HepG2 (cell line): ENCODE measurements around the gene RUNX3. TPM values are rescaled to one million over a fixed set of nuclear protein-coding genes. Genes with fewer than 3 reads are reported as not detected.

Experiments
- ELF3 ChIP-seq: IDR thresholded peaks from 2 replicates; pipeline ENCODE4 v1.6.1; 2016; ENCODE audit warnings: missing genetic modification reagents, missing compliant biosample characterization
- GTF2F1 ChIP-seq: fragments of 150-350 bp; IDR thresholded peaks from 2 replicates; pipeline ENCODE4 v1.6.1; 2014; ENCODE audit warnings: low read length
- KLF9 ChIP-seq: IDR thresholded peaks from 2 replicates; pipeline ENCODE4 v1.6.1; 2016; ENCODE audit warnings: low read depth
- KMT2A ChIP-seq: sonication (generic); formaldehyde crosslinking; IDR thresholded peaks from 2 replicates; pipeline ENCODE4 v1.4.0; 2020; ENCODE audit warnings: missing genetic modification reagents
- MIER2 ChIP-seq: IDR thresholded peaks from 2 replicates; pipeline ENCODE4 v1.6.1; 2016; ENCODE audit warnings: missing biosample characterization, missing genetic modification reagents
- PCBP1 ChIP-seq: fragments of 200-400 bp; formaldehyde crosslinking; IDR thresholded peaks from 2 replicates; pipeline ENCODE4 v1.6.1; 2017; ENCODE audit warnings: mild to moderate bottlenecking, low read depth, low read length, borderline replicate concordance
- SMAD1 ChIP-seq: sonication (generic); formaldehyde crosslinking; IDR thresholded peaks from 2 replicates; pipeline ENCODE4 v1.4.0; 2020; ENCODE audit warnings: missing genetic modification reagents, low read depth, mild to moderate bottlenecking, borderline replicate concordance
- SP1 ChIP-seq, 2 experiments: fragments of 450-650 bp in 1 of 2; sonication (generic) in 1 of 2; formaldehyde crosslinking in 1 of 2; IDR thresholded peaks; 2 replicates each; pipeline versions ENCODE4 v1.4.0 to v1.6.1; 2016 to 2020; ENCODE audit warnings: missing genetic modification reagents in 1 of 2
- THAP11 ChIP-seq: IDR thresholded peaks from 2 replicates; pipeline ENCODE4 v1.6.1; 2016; ENCODE audit warnings: missing biosample characterization, missing genetic modification reagents
- ZNF232 ChIP-seq: sonication (generic); formaldehyde crosslinking; IDR thresholded peaks from 2 replicates; pipeline ENCODE4 v1.4.0; 2020; ENCODE audit warnings: missing genetic modification reagents, borderline replicate concordance
- ZNF235 ChIP-seq: sonication (generic); formaldehyde crosslinking; IDR thresholded peaks from 2 replicates; pipeline ENCODE4 v1.8.1; 2023; ENCODE audit warnings: mild to moderate bottlenecking, missing genetic modification reagents, borderline replicate concordance
- ZNF260 ChIP-seq: sonication (generic); formaldehyde crosslinking; IDR thresholded peaks from 2 replicates; pipeline ENCODE4 v1.4.0; 2020; ENCODE audit warnings: missing genetic modification reagents, low read depth, mild to moderate bottlenecking, borderline replicate concordance
- ZNF34 ChIP-seq: sonication (generic); formaldehyde crosslinking; IDR thresholded peaks from 2 replicates; pipeline ENCODE4 v1.4.0; 2020; ENCODE audit warnings: mild to moderate bottlenecking, missing genetic modification reagents, borderline replicate concordance
- ZNF768 ChIP-seq: sonication (generic); formaldehyde crosslinking; IDR thresholded peaks from 2 replicates; pipeline ENCODE4 v1.4.0; 2020; ENCODE audit warnings: missing genetic modification reagents
- ZNF773 ChIP-seq: sonication (generic); formaldehyde crosslinking; IDR thresholded peaks from 2 replicates; pipeline ENCODE4 v1.4.0; 2020; ENCODE audit warnings: missing genetic modification reagents, borderline replicate concordance
- ZNF850 ChIP-seq: sonication (generic); formaldehyde crosslinking; conservative IDR thresholded peaks from 2 replicates; pipeline ENCODE4 v1.9.0; 2021; ENCODE audit warnings: mild to moderate bottlenecking, missing genetic modification reagents
- ZNF883 ChIP-seq: sonication (generic); formaldehyde crosslinking; IDR thresholded peaks from 2 replicates; pipeline ENCODE4 v1.5.1; 2020; ENCODE audit warnings: mild to moderate bottlenecking, missing genetic modification reagents; ENCODE audit errors: not compliant biosample characterization
- polyA plus RNA-seq, 8 experiments: library from polyadenylated mRNA; depleted of rRNA in 3 of 8; stranded (reverse) in 7 of 8; unstranded in 1 of 8; fragments of >200 nt; fragmentation: Illumina TruSeq in 4 of 8; extraction: Trizol in 4 of 8; gene quantifications; 2 replicates each; pipeline versions ENCODE4 v1.2.1 to v1.2.3, GENCODE V29; 2011 to 2016; ENCODE audit warnings: low read depth in 4 of 8, missing spikeins in 1 of 8, mixed read lengths in 1 of 8; ENCODE audit not compliant: insufficient read depth in 1 of 8
- total RNA-seq, 5 experiments: library from RNA; depleted of rRNA; stranded (reverse); fragments of >200 nt; fragmentation: Illumina TruSeq; extraction: Trizol; gene quantifications; 2 replicates each; pipeline ENCODE4 v1.2.3, GENCODE V29; 2016; ENCODE audit warnings: low read depth in 1 of 5
- TF ChIP-seq, protein P1 (sequence below): IDR thresholded peaks from 2 replicates; pipeline ENCODE4 v1.6.1; 2016; ENCODE audit warnings: low read depth, missing genetic modification reagents, missing compliant biosample characterization
- TF ChIP-seq, protein P2 (sequence below): IDR thresholded peaks from 2 replicates; pipeline ENCODE4 v1.6.1; 2012; ENCODE audit warnings: inconsistent platforms
- TF ChIP-seq, protein P3 (sequence below): sonication (generic); formaldehyde crosslinking; IDR thresholded peaks from 2 replicates; pipeline ENCODE4 v1.5.0; 2020; ENCODE audit warnings: mild to moderate bottlenecking, missing genetic modification reagents
- TF ChIP-seq, protein P4 (sequence below): sonication (generic); formaldehyde crosslinking; IDR thresholded peaks from 2 replicates; pipeline ENCODE4 v1.4.0; 2020; ENCODE audit warnings: missing genetic modification reagents, borderline replicate concordance

The RUNX3 gene
- total and polyA plus RNA-seq, 2 of the 13 experiments (the other 11 are each of a cell fraction or from before 2014, with no cell fraction given): 0.04 to 0.22 TPM

GRCh38 chr1:24909388-24909898 lies 20.6 kb downstream of the RUNX3 start (continued):
- TF ChIP-seq, protein P1, sequence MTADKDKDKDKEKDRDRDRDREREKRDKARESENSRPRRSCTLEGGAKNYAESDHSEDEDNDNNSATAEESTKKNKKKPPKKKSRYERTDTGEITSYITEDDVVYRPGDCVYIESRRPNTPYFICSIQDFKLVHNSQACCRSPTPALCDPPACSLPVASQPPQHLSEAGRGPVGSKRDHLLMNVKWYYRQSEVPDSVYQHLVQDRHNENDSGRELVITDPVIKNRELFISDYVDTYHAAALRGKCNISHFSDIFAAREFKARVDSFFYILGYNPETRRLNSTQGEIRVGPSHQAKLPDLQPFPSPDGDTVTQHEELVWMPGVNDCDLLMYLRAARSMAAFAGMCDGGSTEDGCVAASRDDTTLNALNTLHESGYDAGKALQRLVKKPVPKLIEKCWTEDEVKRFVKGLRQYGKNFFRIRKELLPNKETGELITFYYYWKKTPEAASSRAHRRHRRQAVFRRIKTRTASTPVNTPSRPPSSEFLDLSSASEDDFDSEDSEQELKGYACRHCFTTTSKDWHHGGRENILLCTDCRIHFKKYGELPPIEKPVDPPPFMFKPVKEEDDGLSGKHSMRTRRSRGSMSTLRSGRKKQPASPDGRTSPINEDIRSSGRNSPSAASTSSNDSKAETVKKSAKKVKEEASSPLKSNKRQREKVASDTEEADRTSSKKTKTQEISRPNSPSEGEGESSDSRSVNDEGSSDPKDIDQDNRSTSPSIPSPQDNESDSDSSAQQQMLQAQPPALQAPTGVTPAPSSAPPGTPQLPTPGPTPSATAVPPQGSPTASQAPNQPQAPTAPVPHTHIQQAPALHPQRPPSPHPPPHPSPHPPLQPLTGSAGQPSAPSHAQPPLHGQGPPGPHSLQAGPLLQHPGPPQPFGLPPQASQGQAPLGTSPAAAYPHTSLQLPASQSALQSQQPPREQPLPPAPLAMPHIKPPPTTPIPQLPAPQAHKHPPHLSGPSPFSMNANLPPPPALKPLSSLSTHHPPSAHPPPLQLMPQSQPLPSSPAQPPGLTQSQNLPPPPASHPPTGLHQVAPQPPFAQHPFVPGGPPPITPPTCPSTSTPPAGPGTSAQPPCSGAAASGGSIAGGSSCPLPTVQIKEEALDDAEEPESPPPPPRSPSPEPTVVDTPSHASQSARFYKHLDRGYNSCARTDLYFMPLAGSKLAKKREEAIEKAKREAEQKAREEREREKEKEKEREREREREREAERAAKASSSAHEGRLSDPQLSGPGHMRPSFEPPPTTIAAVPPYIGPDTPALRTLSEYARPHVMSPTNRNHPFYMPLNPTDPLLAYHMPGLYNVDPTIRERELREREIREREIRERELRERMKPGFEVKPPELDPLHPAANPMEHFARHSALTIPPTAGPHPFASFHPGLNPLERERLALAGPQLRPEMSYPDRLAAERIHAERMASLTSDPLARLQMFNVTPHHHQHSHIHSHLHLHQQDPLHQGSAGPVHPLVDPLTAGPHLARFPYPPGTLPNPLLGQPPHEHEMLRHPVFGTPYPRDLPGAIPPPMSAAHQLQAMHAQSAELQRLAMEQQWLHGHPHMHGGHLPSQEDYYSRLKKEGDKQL (CRISPR knock-in tag): no peak
- TF ChIP-seq, protein P2, sequence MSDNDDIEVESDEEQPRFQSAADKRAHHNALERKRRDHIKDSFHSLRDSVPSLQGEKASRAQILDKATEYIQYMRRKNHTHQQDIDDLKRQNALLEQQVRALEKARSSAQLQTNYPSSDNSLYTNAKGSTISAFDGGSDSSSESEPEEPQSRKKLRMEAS: peak; percentile 17; the same call in 1 of the 2 replicates
- TF ChIP-seq SMAD1 (CRISPR knock-in tag): no peak
- no peak for TF ChIP-seq PCBP1
- 0 out of 2 replicates have a peak, but pooled peaks have one; percentile 38 for TF ChIP-seq MIER2 (CRISPR knock-in tag)
- TF ChIP-seq KLF9 (CRISPR knock-in tag): no peak
- TF ChIP-seq ELF3 (CRISPR knock-in tag): 0 out of 2 replicates have a peak, but pooled peaks have one; percentile 29
- no peak for TF ChIP-seq SP1 (IDR thresholded peaks at IDR 0.05)
- peak; percentile 57 for TF ChIP-seq SP1 (CRISPR knock-in tag; IDR thresholded peaks at IDR 0.05)
- no peak for TF ChIP-seq ZNF850 (CRISPR knock-in tag)
- TF ChIP-seq KMT2A (CRISPR knock-in tag): no peak
- TF ChIP-seq, protein P3, sequence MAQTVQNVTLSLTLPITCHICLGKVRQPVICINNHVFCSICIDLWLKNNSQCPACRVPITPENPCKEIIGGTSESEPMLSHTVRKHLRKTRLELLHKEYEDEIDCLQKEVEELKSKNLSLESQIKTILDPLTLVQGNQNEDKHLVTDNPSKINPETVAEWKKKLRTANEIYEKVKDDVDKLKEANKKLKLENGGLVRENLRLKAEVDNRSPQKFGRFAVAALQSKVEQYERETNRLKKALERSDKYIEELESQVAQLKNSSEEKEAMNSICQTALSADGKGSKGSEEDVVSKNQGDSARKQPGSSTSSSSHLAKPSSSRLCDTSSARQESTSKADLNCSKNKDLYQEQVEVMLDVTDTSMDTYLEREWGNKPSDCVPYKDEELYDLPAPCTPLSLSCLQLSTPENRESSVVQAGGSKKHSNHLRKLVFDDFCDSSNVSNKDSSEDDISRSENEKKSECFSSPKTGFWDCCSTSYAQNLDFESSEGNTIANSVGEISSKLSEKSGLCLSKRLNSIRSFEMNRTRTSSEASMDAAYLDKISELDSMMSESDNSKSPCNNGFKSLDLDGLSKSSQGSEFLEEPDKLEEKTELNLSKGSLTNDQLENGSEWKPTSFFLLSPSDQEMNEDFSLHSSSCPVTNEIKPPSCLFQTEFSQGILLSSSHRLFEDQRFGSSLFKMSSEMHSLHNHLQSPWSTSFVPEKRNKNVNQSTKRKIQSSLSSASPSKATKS (CRISPR knock-in tag): no peak
- TF ChIP-seq, protein P4, sequence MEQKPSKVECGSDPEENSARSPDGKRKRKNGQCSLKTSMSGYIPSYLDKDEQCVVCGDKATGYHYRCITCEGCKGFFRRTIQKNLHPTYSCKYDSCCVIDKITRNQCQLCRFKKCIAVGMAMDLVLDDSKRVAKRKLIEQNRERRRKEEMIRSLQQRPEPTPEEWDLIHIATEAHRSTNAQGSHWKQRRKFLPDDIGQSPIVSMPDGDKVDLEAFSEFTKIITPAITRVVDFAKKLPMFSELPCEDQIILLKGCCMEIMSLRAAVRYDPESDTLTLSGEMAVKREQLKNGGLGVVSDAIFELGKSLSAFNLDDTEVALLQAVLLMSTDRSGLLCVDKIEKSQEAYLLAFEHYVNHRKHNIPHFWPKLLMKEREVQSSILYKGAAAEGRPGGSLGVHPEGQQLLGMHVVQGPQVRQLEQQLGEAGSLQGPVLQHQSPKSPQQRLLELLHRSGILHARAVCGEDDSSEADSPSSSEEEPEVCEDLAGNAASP (CRISPR knock-in tag): no peak
- TF ChIP-seq ZNF768 (CRISPR knock-in tag): no peak; the same call in 1 of the 2 replicates
- TF ChIP-seq ZNF235 (CRISPR knock-in tag): no peak
- peak; percentile 56 for TF ChIP-seq THAP11
- no peak for TF ChIP-seq GTF2F1
- no peak for TF ChIP-seq ZNF883 (CRISPR knock-in tag)
- TF ChIP-seq ZNF232: no peak
- no peak for TF ChIP-seq ZNF260 (CRISPR knock-in tag)
- TF ChIP-seq ZNF34 (CRISPR knock-in tag): no peak
- TF ChIP-seq ZNF773 (CRISPR knock-in tag): no peak
